ENCODE results near the gene MAZ.
"Not testable (repeated sequence)": the region's sequence is repeated elsewhere in the genome, so short reads cannot be mapped to it uniquely, and the experiment has no call there.

MAZ gene

DNA sequence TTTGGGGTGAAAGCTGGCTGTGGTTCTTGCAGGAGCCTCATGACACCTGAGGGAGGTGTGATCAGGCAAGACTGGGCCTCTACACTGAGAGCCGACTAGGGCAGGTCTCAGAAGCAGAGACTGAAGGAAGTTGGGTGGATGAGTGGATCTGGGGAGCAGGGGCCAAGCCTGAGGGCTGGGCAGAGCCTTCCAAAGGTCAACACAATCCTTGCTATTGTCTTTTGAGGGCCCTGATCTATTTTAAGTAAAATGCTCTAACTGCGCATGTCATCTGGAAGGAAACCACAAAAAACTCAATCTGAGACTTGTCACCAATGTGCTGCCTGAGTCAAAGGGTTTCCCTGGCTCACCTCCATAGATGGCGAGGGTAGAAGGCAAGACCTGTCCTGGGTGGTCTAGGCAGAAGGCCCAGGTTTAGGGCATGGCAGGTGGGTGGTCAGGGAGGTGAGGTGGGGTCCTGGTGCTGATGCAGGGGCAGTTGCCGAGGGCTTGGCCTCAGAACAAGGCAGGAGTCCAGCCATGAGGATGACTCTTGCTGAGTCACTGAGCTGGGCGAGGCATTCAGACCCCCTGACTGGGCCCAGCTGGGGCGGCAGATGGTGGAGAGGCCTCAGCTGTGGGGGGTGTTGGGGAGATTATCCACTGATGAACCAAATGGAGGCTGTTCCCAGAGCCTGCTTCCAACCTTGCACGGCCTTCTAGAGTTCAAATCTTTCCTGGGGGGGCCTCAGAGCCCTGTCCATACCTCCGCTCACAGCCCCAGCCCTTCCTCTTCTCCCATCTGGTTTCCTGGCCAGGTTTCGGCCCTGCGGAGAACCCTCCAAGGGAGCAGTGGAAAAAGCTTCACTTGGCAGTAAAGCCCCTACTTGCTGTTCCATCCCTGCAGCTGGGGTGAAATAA lies 19.1 kb downstream of the MAZ start:
- DNase-seq, result peak; percentile 81 to 96

DNA sequence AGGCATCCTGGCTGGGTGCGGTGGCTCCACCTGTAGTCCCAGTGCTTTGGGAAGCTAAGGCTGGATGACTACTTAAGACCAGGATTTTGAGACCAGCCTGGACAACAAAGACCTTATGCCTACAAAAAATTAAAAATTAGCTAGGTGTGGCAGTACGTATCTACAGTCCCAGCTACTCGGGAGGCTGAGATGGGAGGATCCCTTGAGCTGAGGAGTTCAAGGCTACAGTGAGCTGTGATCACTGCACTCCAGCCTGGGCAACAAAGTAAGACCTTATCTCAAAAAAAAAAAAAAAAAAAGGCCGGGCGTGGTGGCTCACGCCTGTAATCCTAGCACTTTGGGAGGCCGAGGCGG lies 20.0 kb downstream of the MAZ start:
- no peak for DNase-seq

DNA sequence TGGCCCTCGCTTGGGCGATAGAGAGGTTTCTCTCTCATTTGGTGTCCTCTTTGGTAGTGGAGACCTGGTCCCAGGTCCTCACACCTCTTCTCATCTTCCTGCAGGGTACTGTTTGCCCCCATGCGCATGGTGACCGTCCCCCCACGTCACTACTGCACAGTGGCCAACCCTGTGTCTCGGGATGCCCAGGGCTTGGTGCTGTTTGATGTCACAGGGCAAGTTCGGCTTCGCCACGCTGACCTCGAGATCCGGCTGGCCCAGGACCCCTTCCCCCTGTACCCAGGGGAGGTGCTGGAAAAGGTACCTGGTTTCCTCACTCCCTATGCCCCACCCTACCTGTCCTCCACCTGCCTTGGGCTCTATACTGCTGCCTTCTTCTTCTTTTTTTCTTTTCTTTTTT lies 24.4 kb downstream of the MAZ start:
- no peak for DNase-seq

DNA sequence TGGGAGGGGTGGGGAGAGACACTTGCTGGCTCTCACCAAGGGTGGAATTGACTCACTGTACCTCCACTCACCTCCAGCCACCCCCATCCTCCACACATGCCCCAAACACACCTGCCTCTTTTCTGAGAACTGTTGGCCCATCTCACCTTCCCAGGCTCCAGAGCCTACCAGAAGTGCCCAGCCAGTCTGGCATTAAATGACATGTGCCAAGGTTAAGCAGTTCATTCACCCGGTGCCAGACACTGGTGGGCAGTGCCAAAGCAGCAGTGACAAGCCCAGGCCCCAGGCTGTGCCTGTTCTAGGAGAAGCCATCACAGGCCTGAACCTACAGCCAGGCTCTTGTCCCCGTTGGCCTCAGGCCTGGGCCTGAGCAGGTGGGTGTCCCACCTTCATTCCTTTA lies 25.2 kb downstream of the MAZ start:
- no peak for DNase-seq

DNA sequence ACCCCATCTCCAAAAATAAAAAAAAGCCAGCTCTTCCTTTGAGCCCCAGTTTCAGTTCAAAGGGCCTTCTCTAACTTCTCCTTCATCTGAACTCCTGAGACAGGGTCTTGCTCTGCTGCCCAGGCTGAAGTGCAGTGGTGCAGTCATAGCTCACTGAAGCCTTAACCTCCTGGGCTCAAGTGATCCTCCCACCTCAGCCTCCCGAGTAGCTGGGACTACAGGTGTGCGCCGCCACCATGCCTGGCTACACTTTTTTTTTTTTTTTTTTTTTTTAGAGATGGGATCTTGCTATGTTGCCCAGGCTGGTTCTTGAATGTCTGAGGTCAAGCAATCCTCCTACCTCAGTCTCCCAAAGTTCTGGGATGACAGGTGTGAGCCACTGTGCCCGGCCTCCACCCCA lies 26.9 kb downstream of the MAZ start:
- not testable (repeated sequence) for DNase-seq

DNA sequence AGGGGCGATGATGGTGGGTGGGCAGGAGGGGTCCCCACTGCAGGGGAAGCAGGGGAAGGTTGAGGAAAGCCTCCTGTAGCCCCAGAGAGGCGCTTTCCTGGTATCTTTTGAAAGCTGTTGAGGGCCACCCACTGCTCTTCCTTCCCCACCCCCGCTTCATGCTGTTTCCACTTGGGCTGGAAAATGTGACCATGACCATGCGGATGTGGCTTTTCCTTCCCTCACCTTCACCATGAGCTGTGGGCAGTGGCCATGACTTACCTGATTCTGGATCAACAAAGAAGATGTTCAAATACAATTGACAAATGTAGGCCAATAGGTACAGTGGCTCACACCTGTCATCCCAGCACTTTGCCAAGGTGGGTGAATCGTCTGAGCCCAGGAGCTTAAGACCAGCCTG lies 27.8 kb downstream of the MAZ start:
- DNase-seq, result no peak

DNA sequence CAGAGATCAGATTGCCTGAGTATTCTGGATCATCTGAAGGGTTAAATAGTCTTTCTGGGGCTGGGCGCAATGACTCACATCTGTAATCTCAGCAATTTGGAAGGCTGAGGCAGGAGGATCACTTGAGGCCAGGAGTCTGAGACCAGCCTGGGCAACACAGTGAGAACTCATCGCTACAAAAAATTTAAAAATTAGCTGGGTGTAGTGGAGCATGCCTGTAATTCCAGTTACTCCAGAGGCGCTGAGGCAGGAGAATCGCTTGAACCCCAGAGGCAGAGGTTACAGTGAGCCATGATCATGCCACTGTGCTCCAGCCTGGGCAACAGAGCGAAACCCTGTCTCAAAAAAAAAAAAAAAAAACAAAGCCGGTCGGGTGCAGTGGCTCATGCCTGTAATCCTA lies 29.6 kb downstream of the MAZ start:
- DNase-seq, result no peak

DNA sequence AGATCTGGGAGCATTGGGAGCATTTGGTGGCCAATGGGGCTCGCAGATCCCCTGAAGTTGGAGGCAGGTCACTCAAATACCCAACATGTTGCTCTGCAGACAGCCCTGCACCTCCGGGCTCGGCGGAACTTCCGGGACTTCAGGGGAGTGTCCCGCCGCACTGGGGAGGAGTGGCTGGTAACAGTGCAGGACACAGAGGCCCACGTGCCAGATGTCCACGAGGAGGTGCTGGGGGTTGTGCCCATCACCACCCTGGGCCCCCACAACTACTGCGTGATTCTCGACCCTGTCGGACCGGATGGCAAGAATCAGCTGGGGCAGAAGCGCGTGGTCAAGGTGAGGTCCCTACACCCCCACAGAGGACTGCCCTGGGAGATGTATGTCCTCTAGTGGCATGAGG lies 30.3 kb downstream of the MAZ start:
- no peak for DNase-seq

DNA sequence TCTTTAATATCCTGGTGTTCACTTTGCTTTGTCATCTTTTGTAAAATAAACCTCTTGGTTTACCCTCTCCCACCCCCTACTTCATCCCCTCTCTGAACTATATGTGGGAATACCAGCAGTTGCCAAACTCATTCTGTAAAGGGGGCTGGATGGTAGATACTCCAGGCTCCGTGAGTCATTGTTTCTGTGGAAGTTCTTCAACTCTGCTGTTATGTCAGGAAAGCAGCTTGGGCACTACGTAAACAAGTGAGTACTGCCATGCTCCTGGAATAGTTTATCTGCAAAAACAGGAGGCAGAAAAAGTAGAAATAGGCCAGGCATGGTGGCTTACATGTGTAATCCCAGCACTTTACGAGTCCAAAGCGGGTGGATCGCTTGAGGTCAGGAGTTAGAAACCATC lies 31.5 kb downstream of the MAZ start:
- no peak for DNase-seq

DNA sequence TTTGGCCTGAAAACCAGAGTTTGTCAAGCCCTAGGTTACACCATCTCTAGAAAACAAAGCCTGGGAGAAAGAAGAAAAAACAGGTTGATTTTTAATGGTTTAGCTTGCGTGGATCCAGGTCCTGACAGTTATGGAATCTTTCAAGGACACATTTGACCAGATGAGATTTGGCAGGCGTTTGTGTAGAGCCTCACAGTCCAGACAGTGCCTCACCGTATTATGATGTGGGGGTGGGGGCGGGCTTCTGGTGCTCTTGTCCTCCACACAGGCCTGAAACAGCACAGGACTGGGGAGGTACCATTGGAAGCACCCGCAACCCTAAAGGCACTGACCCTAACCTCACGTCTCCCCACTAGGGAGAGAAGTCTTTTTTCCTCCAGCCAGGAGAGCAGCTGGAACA lies 33.5 kb downstream of the MAZ start:
- no peak for DNase-seq

DNA sequence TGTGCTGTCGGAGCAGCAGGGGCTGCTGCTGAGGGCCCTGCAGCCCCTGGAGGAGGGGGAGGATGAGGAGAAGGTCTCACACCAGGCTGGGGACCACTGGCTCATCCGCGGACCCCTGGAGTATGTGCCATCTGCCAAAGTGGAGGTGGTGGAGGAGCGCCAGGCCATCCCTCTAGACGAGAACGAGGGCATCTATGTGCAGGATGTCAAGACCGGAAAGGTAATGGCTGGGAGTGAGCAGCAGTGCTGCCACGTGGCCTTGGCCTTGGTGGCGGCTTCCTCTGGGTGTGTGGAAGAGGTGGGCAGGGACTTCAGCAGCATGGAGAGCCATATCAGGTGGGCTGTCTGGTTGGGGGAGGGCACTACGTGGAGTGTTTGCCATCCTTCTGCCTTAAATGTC lies 33.9 kb downstream of the MAZ start:
- DNase-seq, result no peak

DNA sequence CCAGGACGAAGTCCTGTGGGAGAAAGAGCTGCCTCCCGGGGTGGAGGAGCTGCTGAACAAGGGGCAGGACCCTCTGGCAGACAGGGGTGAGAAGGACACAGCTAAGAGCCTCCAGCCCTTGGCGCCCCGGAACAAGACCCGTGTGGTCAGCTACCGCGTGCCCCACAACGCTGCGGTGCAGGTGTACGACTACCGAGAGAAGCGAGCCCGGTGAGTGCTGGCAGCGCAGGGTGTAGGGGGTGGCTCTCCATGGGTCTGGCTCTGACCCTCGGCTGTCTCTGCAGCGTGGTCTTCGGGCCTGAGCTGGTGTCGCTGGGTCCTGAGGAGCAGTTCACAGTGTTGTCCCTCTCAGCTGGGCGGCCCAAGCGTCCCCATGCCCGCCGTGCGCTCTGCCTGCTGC lies 35.3 kb downstream of the MAZ start:
- DNase-seq, result no peak

DNA sequence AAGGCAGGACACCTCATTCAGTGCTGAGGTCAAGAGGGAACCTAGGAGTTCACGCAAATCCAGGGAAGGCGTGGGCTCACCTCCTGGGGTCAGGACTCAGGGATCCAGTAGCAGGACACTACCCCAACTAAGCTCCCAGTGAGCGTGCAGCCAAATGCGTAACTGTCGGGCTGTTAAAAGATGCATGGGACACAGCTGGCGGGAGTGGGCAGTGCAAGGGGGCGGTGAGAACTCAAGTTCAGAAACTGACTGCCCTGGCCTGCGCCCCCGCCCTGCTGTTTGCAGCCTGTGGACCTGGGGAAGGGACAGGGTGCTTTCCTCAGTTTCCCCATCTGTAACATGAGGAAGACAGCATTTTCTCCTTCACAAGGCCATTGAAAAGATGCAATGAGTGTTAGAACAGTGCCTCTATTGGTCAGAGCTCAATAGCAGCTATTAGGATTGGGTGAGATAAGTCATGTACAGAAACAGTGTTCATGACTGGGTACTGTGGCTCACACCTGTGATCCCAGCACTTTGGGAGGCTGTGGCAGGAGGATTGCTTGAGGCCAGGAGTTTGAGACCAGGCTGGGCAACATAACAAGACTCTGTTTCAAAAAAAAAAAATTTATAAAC lies 36.5 kb downstream of the MAZ start:
- no peak for DNase-seq

DNA sequence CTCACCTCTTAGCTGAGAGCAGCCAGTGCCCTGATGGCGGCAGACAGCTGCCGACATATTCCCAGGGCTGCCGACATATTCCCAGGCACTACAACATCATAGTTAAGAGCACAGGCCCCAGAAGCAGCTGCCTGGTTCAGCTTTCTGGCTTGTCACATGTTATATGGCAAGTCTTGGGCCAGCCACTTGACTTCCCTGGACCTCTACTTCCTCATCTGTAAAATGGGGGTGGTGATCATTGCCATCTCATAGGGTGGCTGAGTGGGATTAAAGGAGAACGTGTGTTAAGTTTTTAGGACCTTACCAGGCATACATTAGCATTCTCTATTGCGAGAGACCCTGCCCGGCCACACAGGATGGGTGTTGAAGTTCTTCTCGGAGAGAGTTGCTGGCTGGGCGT lies 37.6 kb downstream of the MAZ start:
- DNase-seq, result no peak

DNA sequence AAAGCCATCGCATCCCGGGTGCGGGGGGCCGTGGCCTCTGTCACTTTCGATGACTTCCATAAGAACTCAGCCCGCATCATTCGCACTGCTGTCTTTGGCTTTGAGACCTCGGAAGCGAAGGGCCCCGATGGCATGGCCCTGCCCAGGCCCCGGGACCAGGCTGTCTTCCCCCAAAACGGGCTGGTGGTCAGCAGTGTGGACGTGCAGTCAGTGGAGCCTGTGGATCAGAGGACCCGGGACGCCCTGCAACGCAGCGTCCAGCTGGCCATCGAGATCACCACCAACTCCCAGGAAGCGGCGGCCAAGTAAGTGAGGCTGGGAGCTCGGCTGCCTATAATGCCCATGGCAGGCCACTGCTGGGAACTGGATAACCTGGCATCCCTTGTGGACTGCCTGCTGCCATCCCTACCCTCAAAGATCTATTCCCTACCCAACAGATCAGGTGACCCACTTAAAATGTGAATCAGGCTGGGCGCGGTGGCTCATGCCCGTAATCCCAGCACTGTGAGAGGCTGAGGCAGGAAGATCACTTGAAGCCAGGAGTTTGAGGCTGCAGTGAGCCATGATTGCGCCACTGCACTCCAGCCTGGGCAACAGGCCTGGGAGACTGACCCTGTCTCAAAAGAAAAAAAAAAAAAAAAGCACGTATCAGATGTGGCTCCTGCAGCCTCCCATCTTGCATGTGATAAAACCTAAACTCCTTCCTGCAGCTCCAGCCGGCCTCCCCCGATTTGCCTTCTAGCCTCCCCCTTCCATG lies 38.4 kb downstream of the MAZ start:
- DNase-seq, result no peak

DNA sequence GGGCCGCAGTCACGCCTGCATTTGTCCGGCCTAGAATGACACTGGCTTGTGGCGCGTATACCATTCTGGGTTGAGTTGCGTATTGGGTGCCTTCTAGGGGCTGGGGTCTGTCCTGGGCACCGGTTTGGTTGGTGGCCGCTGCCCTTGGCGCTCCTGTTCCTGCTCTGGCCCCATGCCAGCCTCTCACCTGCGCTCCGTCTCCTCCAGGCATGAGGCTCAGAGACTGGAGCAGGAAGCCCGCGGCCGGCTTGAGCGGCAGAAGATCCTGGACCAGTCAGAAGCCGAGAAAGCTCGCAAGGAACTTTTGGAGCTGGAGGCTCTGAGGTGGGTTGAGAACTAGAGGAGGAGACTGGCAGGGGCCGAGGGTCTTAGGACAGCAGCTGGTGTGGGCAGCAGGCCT lies 39.3 kb downstream of the MAZ start:
- DNase-seq, result no peak

DNA sequence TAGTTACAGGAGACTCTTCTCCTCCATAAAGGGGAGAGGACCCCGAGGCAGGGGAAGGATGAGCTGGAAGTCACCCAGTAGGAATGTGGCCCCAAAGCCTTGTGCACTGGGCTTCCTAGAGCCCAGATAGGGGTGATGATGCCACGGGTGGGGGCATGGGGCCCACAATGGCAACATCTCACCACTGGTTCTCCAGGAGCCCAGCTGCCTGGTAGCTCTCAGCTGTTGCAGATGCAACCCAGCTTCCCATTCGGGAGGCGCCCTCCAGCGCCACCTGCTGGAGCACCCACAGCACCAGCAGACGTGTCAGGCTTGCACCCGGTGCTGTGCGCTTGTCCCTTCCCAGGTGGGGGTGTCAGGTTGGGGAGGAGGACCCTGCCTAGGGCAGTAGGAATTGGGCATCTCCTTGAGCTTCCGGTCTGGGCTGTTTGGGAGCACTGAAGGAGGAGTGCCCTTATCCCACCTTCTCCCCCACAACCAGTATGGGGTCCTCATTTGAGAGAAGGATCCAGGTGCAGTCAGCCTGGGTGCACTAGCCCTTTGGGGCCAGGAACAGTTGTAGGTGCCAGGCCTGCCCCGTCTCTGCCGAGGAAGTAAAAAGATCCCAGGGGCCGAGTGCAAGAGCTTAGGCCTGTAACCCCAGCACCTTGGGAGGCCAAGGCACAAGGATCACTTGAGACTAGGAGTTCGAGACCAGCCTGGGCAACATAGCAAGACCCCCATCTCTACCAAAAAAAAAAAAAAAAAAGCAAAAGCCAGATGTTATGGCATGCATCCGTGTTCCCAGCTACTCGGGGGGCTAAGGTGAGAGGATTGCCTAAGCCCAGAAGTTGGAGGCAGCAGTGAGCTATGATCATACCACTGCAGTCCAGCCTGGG lies 42.3 kb downstream of the MAZ start:
- DNase-seq, result peak; percentile 27 to 57

DNA sequence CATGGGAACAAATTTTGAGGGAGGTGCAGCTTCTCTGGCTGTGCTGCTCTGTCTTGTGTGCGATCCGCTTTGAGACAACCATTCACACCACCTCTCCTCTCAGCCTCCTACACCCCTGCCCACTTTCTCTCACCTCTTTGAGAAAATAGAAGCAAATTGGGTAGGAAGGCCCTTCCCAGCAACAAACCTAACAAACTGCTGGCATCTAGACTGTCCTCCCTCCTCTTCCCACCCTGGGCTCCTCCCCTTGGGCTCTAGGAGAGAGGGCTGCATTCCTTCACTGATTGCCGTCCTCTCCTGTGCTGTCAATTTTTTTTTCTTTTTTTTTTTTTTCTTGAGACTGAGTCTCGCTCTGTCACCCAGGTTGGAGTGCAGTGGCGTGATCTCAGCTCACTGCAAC lies 43.2 kb downstream of the MAZ start:
- DNase-seq, result no peak

DNA sequence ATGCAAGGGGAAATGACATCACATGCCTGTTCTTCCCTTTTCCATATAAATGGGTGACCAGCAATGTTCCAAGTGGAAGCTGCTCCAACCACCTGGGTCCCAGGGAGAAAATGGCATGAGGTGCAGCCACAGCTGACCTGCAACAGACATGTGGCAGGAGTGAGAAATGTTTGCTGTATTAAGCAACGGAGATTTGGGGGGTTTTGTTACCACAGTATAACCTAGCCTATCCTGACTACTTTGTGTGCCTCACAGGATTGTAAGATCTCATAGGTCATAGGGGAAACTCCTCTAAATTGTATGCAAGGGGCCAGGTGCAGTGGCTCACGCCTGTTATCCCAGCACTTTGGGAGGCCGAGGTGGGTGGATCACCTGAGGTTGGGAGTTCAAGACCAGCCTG lies 44.7 kb downstream of the MAZ start:
- DNase-seq, result no peak

DNA sequence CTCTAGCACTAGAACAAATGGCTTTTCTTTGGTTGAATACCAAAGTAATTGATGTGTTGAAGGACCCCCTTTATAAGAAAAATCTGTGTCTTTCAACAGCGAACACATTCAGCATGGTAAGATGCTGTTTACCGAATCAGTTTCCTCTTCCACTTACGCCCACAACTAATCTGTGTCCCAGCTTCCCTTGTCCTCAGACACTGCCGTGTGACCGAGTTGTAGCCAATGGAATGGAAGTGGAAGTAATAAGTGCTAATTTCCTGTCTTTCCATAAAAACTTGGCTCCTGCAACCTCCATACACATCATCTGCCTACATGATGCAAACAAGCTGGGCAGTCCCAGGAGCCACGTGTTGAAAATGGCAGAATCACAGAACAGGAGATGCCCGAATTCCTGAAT lies 46.3 kb downstream of the MAZ start:
- peak in 1 of 2 experiments; percentile 13 for DNase-seq

DNA sequence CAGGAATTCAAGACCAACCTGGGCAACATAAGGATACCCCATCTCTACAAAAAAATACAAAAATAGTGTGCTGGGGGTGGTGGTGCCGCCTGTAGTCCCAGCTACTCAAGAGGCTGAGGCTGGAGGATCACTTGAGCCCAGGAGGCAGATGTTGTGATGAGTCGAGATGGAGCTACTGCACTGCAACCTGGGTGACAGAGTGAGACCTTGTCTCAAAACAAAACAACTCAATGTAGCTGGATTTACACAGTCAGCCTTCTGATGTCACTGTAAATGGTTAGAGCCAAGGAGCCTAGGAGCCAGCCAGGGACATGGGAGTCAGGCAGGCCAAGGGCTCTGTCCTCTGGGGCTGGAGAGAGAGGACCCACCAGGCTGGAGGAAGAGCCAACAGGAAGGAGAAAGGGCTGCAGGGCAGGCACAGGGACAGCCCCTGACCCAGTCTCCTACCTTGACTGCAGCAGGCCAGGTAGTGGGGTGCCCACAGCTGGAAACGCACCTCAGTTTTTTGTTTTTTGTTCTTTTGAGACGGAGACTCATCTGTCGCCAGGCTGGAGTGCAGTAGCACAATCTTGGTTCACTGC lies 48.3 kb downstream of the MAZ start:
- DNase-seq, result no peak

DNA sequence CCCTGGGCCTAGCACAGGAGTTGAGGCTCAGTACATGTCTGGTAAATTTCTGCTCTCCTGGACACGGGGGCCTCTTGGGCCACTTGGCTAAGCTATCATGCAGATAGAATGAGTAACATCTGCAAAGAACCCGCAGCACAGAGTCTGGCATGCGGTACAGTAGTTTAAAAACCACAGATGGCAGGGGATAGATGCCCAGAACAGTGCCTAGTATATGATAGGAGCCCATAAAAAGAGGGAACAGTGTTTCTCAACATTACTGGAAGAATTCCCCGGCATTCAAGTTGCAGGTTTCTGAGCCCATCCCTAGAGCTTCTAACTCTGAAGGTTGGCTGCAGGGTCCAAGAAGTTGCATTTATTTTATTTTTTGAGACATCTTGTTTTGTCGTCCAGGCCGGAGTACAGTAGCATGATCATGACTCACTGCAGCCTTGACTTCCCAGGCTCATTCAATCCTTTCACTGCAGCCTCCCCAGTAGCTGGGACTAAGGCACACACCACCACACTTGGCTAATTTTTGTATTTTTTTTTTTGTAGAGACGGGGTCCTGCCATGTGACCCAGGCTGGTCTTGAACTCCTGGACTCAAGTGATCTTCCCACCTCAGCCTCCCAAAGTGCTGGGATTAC lies 50.9 kb downstream of the MAZ start:
- DNase-seq, result peak in 1 of 2 experiments; percentile 58

All from NCI-H446 (cell line).